SK-N-MC (cell line): ENCODE measurements around the gene TFCP2.

Source experiments
- EZH2 ChIP-seq: fragments of 200-600 bp; sonication (generic); IDR thresholded peaks from one replicate; pipeline ENCODE4 v1.6.1; 2017; ENCODE audit warnings: antibody characterized with exemption
- FOXP2 ChIP-seq: optimal IDR thresholded peaks from 2 replicates; pipeline ENCODE3; 2011; ENCODE audit warnings: mild to moderate bottlenecking, moderate library complexity; ENCODE audit not compliant: insufficient read depth; ENCODE audit errors: extremely low read length, control extremely low read depth
- POLR2AphosphoS5 ChIP-seq: IDR thresholded peaks from 2 replicates; pipeline ENCODE4 v1.6.1; 2012; ENCODE audit warnings: mild to moderate bottlenecking, low read depth, low read length, borderline replicate concordance

- TF ChIP-seq EZH2 = no peak
- TF ChIP-seq POLR2AphosphoS5 = no peak
- no peak for TF ChIP-seq FOXP2
These were observed 43.7 kb upstream of the TFCP2 start for GRCh38 chr12:51216642-51217041.
